Smooth muscle cell (in vitro differentiated cells): ENCODE results near the gene P4HA2. TPM values are rescaled to one million over a fixed set of nuclear protein-coding genes. Genes with fewer than 3 reads are reported as not detected.
"Not testable (repeated sequence)": the region's sequence is repeated elsewhere in the genome, so short reads cannot be mapped to it uniquely, and the experiment has no call there.

Source experiments
- DNase-seq: peaks from one replicate; lab custom pipeline; 2025; ENCODE audit not compliant: unreplicated experiment; lab: John Stamatoyannopoulos, UW
- H2AFZ ChIP-seq: fragments of 200-600 bp; sonication (generic); 2 replicates; pipeline ENCODE4 v1.6.0; 2016; ENCODE audit warnings: antibody characterized with exemption, low read depth, mild to moderate bottlenecking
- H3F3A ChIP-seq: fragments of 200-600 bp; sonication (generic); 2 replicates; pipeline ENCODE4 v1.6.0; 2017; ENCODE audit warnings: antibody characterized with exemption, low read depth
- H3K27ac ChIP-seq: fragments of 200-600 bp; sonication (generic); 2 replicates; pipeline ENCODE4 v1.5.1; 2016; ENCODE audit warnings: low read depth, mild to moderate bottlenecking
- H3K27me3 ChIP-seq: fragments of 200-600 bp; sonication (generic); 2 replicates; pipeline ENCODE4 v1.6.1; 2016; ENCODE audit warnings: low read depth, mild to moderate bottlenecking
- H3K36me3 ChIP-seq: fragments of 200-600 bp; sonication (generic); 2 replicates; pipeline ENCODE4 v1.5.1; 2016; ENCODE audit warnings: low read depth
- H3K4me1 ChIP-seq: fragments of 200-600 bp; sonication (generic); 2 replicates; pipeline ENCODE4 v1.5.1; 2016; ENCODE audit warnings: low read depth
- H3K4me2 ChIP-seq: fragments of 200-600 bp; sonication (generic); 2 replicates; pipeline ENCODE4 v1.6.0; 2016; ENCODE audit warnings: mild to moderate bottlenecking
- H3K4me3 ChIP-seq: fragments of 200-600 bp; sonication (generic); 2 replicates; pipeline ENCODE4 v1.5.1; 2016; ENCODE audit warnings: mild to moderate bottlenecking
- H3K79me2 ChIP-seq: fragments of 200-600 bp; sonication (generic); 2 replicates; pipeline ENCODE4 v1.6.0; 2016; ENCODE audit warnings: low read depth, mild to moderate bottlenecking
- H3K9ac ChIP-seq: fragments of 200-600 bp; sonication (generic); 2 replicates; pipeline ENCODE4 v1.6.0; 2016; ENCODE audit warnings: low read depth
- H3K9me3 ChIP-seq: fragments of 200-600 bp; sonication (generic); replicated peaks from 2 replicates; pipeline ENCODE4 v1.5.1; 2016; ENCODE audit warnings: low read depth
- H4K20me1 ChIP-seq: fragments of 200-600 bp; sonication (generic); 2 replicates; pipeline ENCODE4 v1.6.0; 2016; ENCODE audit warnings: low read depth
- CTCF ChIP-seq: fragments of 200-600 bp; sonication (generic); IDR thresholded peaks from 2 replicates; pipeline ENCODE4 v1.5.1; 2017; ENCODE audit warnings: borderline replicate concordance, mild to moderate bottlenecking, antibody characterized with exemption; ENCODE audit not compliant: insufficient read depth, poor library complexity, severe bottlenecking
- WGBS: methylation state at CpG from one replicate; pipeline ENCODE4 v1.1.7; 2016; ENCODE audit warnings: low lambda C conversion rate; 5-methylcytosine and 5-hydroxymethylcytosine counted together
- polyA plus RNA-seq: library from polyadenylated mRNA; unstranded; fragments of >200 nt; fragmentation: Nextera tagmentation; extraction: Ambion mirVana; gene quantifications from 2 replicates; pipeline ENCODE4 v1.2.1, GENCODE V29; 2016
- total RNA-seq: library from RNA; depleted of rRNA; stranded (reverse); fragments of >200 nt; gene quantifications from 2 replicates; pipeline ENCODE4 v1.2.3, GENCODE V29; 2014

P4HA2 gene
- total and polyA plus RNA-seq, 2 experiments from 2014 or later: 352 to 707 TPM

GRCh38 chr5:132162945-132163344 is 64.7 kb downstream of the P4HA2 start:
- DNase-seq: no peak
- Histone ChIP-seq H3F3A (no peaks in the 10 kb centered on the region), H3K4me1 (no peaks in the 10 kb centered on the region), H3K27me3 (no peaks in the 10 kb centered on the region), H4K20me1 (no peaks in the 10 kb centered on the region), H3K4me3 (no peak overlapping the region), H3K9ac (no peak overlapping the region), H3K36me3 (no peaks in the 10 kb centered on the region), H3K9me3 (no peaks in the 10 kb centered on the region), H2AFZ (no peak overlapping the region), H3K4me2 (no peak overlapping the region), H3K79me2 (no peaks in the 10 kb centered on the region), H3K27ac (no peak overlapping the region)
- TF ChIP-seq CTCF: no peak
- 48% methylated on average over 1 of the region's 1 CpG for WGBS

GRCh38 chr5:132161574-132162326 is 65.9 kb downstream of the P4HA2 start:
- not testable (repeated sequence) for H3K4me1 ChIP-seq, DNase-seq, H3K79me2 ChIP-seq, H3K9ac ChIP-seq, H3F3A ChIP-seq, H3K27ac ChIP-seq, H4K20me1 ChIP-seq, H3K4me3 ChIP-seq, H3K36me3 ChIP-seq, H3K9me3 ChIP-seq, H2AFZ ChIP-seq, H3K4me2 ChIP-seq, H3K27me3 ChIP-seq
- WGBS: 95% methylated on average over 3 of the region's 5 CpGs

GRCh38 chr5:132156413-132156812 is 71.2 kb downstream of the P4HA2 start:
- Histone ChIP-seq H3K9ac (no peak overlapping the region), H3K27me3 (no peaks in the 10 kb centered on the region), H3K9me3 (peaks cover 5% of the 10 kb centered on the region), H3K4me3 (no peak overlapping the region), H3K4me2 (no peak overlapping the region), H2AFZ (no peak overlapping the region), H3K4me1 (no peaks in the 10 kb centered on the region), H3F3A (no peaks in the 10 kb centered on the region), H4K20me1 (no peaks in the 10 kb centered on the region), H3K27ac (no peak overlapping the region), H3K79me2 (no peaks in the 10 kb centered on the region), H3K36me3 (no peaks in the 10 kb centered on the region)
- no peak for TF ChIP-seq CTCF
- DNase-seq: no peak
- 95% methylated on average over 4 of the region's 4 CpGs for WGBS

- Histone ChIP-seq H4K20me1 (no peaks in the 10 kb centered on the region), H3K4me3 (no peak overlapping the region), H2AFZ (no peak overlapping the region), H3K4me1 (no peaks in the 10 kb centered on the region), H3K36me3 (no peaks in the 10 kb centered on the region), H3K27ac (no peak overlapping the region), H3F3A (no peaks in the 10 kb centered on the region), H3K9ac (no peak overlapping the region), H3K27me3 (peaks cover 24% of the 10 kb centered on the region), H3K79me2 (no peaks in the 10 kb centered on the region), H3K9me3 (peaks cover 5% of the 10 kb centered on the region), H3K4me2 (no peak overlapping the region)
- 76% methylated on average over 2 of the region's 2 CpGs for WGBS
- no peak for DNase-seq
- no peak for TF ChIP-seq CTCF
Observed at GRCh38 chr5:132150565-132150964, 77.1 kb downstream of the P4HA2 start.
